Measurements from ENCODE around the gene EMILIN2. TPM values are rescaled to one million over a fixed set of nuclear protein-coding genes. Genes with fewer than 3 reads are reported as not detected.
A peak's percentile ranks its signal among the peaks of the same experiment; 100 is the strongest.

The EMILIN2 gene
- total and polyA plus RNA-seq, 10 donors, result 7.5 to 47.7 (median 21.3) TPM

DNA sequence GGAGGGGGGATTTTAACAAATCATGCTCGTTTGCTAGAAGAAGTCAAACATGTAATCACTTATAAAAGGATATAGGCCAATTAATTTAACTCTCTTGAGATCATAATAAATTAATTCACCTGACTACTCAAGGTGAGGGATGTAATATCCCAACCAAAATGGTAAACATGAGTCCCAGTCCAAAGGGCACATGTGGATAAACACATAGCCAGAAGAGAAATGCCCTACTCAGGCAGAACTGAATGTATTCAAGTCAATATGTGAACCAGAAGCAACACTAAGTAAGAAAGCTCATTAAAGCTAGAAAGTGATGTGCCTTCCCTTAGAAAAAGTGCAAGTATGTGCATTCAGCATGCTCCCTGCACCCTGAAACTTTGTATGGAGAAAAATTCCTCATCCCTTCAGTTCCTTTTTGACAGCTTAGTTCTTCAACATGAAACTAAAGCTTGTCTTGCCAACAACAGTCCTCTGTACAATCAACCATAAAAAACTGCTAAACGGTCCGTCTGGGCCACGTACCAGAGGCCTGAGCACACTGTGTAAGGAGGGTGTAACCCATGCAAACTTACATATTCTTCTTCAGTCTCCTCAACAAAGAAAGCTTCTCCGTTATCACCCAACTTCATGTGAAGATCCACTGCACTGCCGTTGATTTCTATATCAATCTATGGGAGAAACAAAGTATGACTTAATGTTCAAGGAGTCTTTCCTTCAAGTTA, 107.3 kb downstream of the EMILIN2 start:
- Histone ChIP-seq H3K36me3 (peaks cover 0 to 67% (median 46%) of the 10 kb centered on the region in 6 donors), H3K27ac (peak overlapping the region in 2 of 8 donors; percentile 10 to 89), H3K4me3 (no peak overlapping the region), H3K9me3 (no peaks in the 10 kb centered on the region), H3K4me1 (peaks cover 23 to 60% (median 36%) of the 10 kb centered on the region in 6 donors), H3K27me3 (replicated peaks in 1 of 7) (no peaks in the 10 kb centered on the region)
- TF ChIP-seq POLR2A (IDR thresholded peaks at IDR 0.05) (no peak), POLR2AphosphoS5 (IDR thresholded peaks at IDR 0.05) (no peak), CTCF (IDR thresholded peaks at IDR 0.05 in 8 of 11, conservative IDR thresholded peaks at IDR 0.05 in 3 of 11) (no peak)
- DNase-seq, result no peak
- 93 to 97% (median 94%) methylated on average over 6 of the region's 6 CpGs for WGBS, 5 donors
- intact Hi-C loops (cut with DNase I; ENCODE audit: low total_unique reads), result no loop called here

DNA sequence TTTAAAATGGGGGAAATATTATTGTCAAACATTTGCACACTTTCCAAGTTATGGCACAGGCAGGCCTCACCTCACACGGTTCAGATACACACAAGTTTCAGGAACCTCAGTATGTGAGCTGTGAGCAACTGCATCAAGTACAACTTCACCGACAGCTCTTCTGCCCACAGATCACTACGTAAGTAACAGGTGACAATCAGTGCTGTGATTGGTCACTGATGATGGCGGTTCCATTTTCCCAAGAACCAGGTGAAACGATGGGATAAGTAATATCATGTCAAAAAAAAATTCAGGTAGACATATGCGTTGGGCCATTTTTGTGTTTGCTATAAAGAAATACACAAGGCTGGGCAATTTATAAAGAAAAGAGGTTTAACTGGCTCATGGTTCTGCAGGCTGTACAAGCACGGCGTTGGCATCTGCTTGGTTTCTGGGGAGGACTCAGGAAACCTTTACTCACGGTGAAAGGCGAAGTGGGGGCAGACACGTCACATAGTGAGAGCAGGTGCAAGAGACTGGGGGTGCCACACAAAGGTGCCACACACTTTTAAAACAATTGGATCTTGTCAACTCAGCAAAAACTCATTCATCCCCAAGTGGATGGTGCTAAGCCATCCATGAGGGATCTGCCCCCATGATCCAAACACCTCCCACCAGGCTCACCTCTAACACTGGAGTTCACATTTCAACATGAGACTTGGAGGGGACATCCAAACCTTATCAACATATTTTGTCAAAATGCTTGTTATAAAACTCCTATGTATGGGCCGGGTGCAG, 108.3 kb downstream of the EMILIN2 start:
- DNase-seq, result no peak
- Histone ChIP-seq H3K36me3 (peaks cover 0 to 58% (median 43%) of the 10 kb centered on the region in 6 donors), H3K4me3 (no peak overlapping the region), H3K27ac (peak overlapping the region in 4 of 8 donors; percentile 88 to 92 (median 89)), H3K27me3 (replicated peaks in 1 of 7) (no peaks in the 10 kb centered on the region), H3K9me3 (no peaks in the 10 kb centered on the region), H3K4me1 (peaks cover 23 to 60% (median 44%) of the 10 kb centered on the region in 6 donors)
- TF ChIP-seq CTCF (IDR thresholded peaks at IDR 0.05 in 8 of 11, conservative IDR thresholded peaks at IDR 0.05 in 3 of 11) (no peak), POLR2AphosphoS5 (IDR thresholded peaks at IDR 0.05) (no peak), POLR2A (IDR thresholded peaks at IDR 0.05) (no peak)
- intact Hi-C loops (cut with DNase I; ENCODE audit: low total_unique reads), result no loop called here
- WGBS, 5 donors, result 89 to 96% (median 96%) methylated on average over 12 of the region's 12 CpGs

DNA sequence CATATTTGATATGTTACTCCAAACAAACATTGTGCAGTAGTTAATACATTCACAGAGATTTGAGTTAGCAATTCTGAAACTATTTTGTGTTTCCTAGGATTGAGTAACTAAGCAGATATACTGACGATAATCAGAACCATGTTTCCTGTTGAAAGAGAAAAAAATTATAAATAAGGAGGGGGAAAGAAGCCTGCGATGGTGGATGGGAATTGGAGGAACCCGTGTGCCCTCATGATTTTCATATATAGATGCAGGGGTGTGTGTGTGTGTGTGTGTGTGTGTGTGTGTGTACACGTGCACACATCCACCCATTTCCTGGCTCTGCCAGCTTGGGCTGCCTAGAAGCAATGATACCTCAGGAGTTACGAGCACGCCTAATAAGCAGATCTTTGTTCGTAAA, 109.2 kb downstream of the EMILIN2 start:
- Histone ChIP-seq H3K27me3 (replicated peaks in 1 of 7) (no peaks in the 10 kb centered on the region), H3K4me3 (no peak overlapping the region), H3K4me1 (peaks cover 27 to 70% (median 52%) of the 10 kb centered on the region in 6 donors), H3K9me3 (no peaks in the 10 kb centered on the region), H3K36me3 (peaks cover 0 to 48% (median 35%) of the 10 kb centered on the region in 6 donors), H3K27ac (peak overlapping the region; percentile 30 to 92 (median 86))
- intact Hi-C loops (cut with DNase I; ENCODE audit: low total_unique reads), result no loop called here
- WGBS, 5 donors, result 42 to 57% (median 52%) methylated on average over 7 of the region's 7 CpGs
- no peak for DNase-seq
- no peak for TF ChIP-seq POLR2A (IDR thresholded peaks at IDR 0.05)
- TF ChIP-seq POLR2AphosphoS5 (IDR thresholded peaks at IDR 0.05), result no peak
- no peak for TF ChIP-seq CTCF (IDR thresholded peaks at IDR 0.05 in 8 of 11, conservative IDR thresholded peaks at IDR 0.05 in 3 of 11)

DNA sequence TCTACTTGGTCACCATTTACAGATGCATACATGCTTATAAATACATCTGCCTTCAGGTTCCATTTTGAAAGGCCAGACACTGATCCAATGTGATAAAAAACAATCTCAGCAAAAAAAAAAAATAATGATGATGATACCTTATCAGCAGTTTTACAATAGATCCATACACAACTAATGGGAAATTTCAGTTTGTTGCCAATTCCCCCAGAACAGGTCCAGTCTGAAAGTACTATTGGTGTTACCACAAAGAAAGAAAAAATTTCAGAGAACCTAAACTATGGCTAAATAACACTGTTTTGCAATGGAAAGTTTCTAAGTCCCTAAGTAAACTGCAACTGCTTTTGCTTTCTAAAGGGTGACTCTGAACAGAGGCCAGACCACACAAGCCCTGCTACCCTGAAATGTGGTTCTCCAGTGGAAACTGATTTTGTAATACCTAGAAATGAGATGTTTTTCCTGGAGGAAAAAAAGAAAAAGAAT, 112.1 kb downstream of the EMILIN2 start:
- peak overlapping the region; percentile 61 to 92 (median 86) for H3K27ac ChIP-seq
- no peaks in the 10 kb centered on the region for H3K9me3 ChIP-seq
- no peak for DNase-seq
- H3K4me1 ChIP-seq, result peaks cover 53 to 98% (median 80%) of the 10 kb centered on the region in 6 donors
- no peak for TF ChIP-seq POLR2AphosphoS5 (IDR thresholded peaks at IDR 0.05)
- no peak for TF ChIP-seq CTCF (IDR thresholded peaks at IDR 0.05 in 8 of 11, conservative IDR thresholded peaks at IDR 0.05 in 3 of 11)
- TF ChIP-seq POLR2A (IDR thresholded peaks at IDR 0.05), result no peak
- peaks cover 0 to 20% (median 13%) of the 10 kb centered on the region in 6 donors for H3K36me3 ChIP-seq
- H3K27me3 ChIP-seq (replicated peaks in 1 of 7), result no peaks in the 10 kb centered on the region
- H3K4me3 ChIP-seq, result no peak overlapping the region
- intact Hi-C loops (cut with DNase I; ENCODE audit: low total_unique reads), result no loop called here

Data from spleen (tissue), 11 donors.